Dendritic cell treated with granulocyte-macrophage colony-stimulating factor and Interleukin-4, amounts not matched to agents 40 ng/mL and 50 ng/mL, for 4 days (primary cell): Measurements from ENCODE around the gene MED12L.
A peak's percentile ranks its signal among the peaks of the same experiment; 100 is the strongest.

Experiments
- H3K27ac Mint-ChIP-seq: one replicate; pipeline ENCODE4 v1.8.0; 2022; ENCODE audit warnings: mild to moderate bottlenecking, mixed read lengths
- H3K27me3 Mint-ChIP-seq: one replicate; pipeline ENCODE4 v1.8.0; 2022; ENCODE audit warnings: mild to moderate bottlenecking, mixed read lengths
- H3K36me3 Mint-ChIP-seq: one replicate; pipeline ENCODE4 v1.8.0; 2022; ENCODE audit warnings: low read depth, mixed read lengths
- H3K4me1 Mint-ChIP-seq: one replicate; pipeline ENCODE4 v1.8.0; 2022; ENCODE audit warnings: low read depth, mixed read lengths
- H3K4me3 Mint-ChIP-seq: one replicate; pipeline ENCODE4 v1.8.0; 2022; ENCODE audit warnings: mild to moderate bottlenecking, moderate library complexity, mixed read lengths
- H3K9me3 Mint-ChIP-seq: one replicate; pipeline ENCODE4 v1.8.0; 2022; ENCODE audit warnings: mixed read lengths
- intact Hi-C: fragments of 100-400 bp; cut with micrococcal nuclease; formaldehyde crosslinking; loops from one replicate; pipeline ENCODE4 v1.15.0; 2022

The MED12L gene

DNA sequence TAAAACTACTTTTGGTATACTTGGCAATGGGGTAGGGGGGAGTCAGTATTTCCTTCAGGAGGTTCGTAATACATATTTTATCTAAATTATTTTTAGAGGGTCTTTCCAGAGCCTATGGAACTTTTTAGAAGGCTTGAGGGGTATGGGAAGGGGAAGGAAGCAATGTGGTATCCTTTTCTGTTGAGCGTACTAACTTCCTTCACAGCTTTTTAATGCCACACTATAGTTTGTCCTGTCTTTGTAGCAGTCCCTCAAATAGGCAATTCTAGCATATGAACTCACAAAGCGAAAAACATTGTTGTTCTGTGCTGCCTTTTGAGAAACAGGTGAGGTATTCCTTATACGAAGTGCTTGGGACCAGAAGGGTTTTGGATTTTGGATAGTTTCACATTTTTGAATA lies 266.2 kb downstream of the MED12L start:
- Mint-ChIP-seq H3K27ac (peak overlapping the region; percentile 83), H3K27me3 (no peaks in the 10 kb centered on the region), H3K9me3 (no peaks in the 10 kb centered on the region), H3K36me3 (no peaks in the 10 kb centered on the region), H3K4me1 (peaks cover 43% of the 10 kb centered on the region), H3K4me3 (peak overlapping the region; percentile 26)
- intact Hi-C loops = loop anchor here (2.0 kb wide), 1 partner anchor 23 kb away; the partner anchor contains the start of gene P2RY13

DNA sequence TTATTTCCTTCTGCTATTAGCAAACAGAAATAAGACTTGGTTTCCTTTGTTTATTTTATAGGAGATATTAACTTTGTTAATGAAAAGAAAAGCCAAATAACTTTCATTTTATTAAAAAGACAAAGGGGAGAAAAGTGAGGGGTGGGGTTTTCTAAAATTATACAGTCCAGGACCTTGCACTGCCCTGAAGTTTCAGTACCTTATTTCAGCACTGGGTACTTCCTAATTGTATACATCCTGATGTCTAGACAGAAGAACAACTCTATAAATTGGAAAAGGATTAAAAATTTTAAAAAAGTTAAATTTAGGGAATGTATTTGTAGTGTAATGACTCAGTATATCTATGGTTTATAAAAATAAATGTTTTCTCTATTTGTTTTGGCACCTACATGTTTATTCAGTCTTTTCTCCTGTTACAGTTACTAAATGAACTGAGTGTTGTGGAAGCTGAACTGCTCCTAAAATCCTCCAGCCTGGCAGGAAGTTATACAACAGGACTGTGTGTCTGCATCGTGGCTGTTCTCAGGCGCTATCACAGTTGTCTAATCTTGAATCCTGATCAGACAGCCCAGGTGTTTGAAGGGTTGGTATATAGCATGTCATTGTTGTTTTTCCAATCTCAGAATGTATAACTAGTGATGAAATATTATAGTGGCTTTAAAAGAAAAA lies 271.5 kb downstream of the MED12L start:
- Mint-ChIP-seq H3K27ac (peak overlapping the region; percentile 41), H3K27me3 (no peaks in the 10 kb centered on the region), H3K36me3 (no peaks in the 10 kb centered on the region), H3K4me1 (peaks cover 18% of the 10 kb centered on the region), H3K4me3 (no peak overlapping the region), H3K9me3 (no peaks in the 10 kb centered on the region)
- intact Hi-C loops = no loop called here

DNA sequence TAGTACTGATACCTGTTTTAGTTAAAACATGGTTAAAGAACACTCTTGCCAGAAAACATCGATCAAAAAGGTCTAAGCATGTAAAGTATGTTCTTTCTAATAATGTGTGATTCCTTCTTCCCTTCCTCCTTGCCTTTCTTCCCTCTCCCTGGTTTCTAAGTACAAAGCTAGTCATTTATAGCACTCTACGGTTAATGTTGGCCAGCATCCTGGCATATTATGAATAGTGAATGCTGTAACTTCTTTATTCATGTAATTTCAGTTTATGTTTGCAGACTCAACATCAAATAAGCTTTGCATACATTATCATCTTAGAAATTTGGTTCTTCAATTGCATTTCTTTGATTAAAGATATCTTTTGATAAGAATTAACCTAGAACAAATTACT lies 272.0 kb downstream of the MED12L start:
- intact Hi-C loops = no loop called here
- Mint-ChIP-seq H3K27ac (peak overlapping the region; percentile 41), H3K4me3 (no peak overlapping the region), H3K27me3 (no peaks in the 10 kb centered on the region), H3K36me3 (no peaks in the 10 kb centered on the region), H3K4me1 (peaks cover 18% of the 10 kb centered on the region), H3K9me3 (no peaks in the 10 kb centered on the region)

DNA sequence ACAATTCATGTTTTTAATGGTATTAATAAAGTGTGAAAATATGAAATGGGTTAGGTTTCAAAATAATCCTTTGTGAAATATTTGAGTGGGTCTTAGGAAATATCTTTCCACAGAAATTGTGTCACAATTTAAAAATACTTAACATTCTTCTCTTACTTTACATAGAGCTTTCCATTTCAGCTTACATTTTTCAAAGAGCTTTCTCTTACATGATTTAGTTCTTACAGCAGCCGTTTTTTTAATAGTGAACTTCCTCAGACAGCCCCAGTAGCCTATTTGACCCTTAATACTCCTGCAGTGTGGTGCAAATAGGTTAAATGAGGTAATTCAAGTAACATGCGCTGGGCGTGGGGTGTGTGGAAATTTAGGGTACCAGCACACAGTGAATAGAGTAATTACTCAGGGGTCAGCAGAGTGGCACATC lies 277.3 kb downstream of the MED12L start:
- Mint-ChIP-seq H3K36me3 (no peaks in the 10 kb centered on the region), H3K27ac (peak overlapping the region; percentile 5), H3K27me3 (no peaks in the 10 kb centered on the region), H3K4me3 (no peak overlapping the region), H3K4me1 (peaks cover 23% of the 10 kb centered on the region), H3K9me3 (no peaks in the 10 kb centered on the region)
- intact Hi-C loops = loop anchor here (5.0 kb wide), 1 partner anchor 35 kb away; the partner anchor contains the start of gene P2RY13

DNA sequence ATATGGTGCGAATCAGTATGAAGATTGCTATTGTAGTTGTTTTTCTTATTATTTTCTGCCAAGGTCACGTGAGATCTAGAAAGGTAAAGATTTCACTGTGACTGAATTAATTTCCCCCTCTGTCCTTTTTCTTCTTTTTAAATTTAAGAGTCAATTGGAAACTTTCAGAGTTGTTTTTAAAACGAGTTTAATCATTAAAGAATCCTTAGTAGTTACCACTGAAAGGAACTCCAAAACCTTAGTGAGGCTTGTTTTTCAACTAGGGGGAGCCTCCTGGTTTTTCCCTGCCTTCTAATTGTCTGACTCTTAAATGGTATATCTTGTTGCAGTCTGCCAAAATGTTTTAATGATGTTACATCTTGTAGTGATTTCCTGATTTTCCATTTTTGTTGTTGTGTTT lies 281.5 kb downstream of the MED12L start:
- no peak overlapping the region for H3K4me3 Mint-ChIP-seq
- intact Hi-C loops = no loop called here
- no peaks in the 10 kb centered on the region for H3K36me3 Mint-ChIP-seq
- no peaks in the 10 kb centered on the region for H3K9me3 Mint-ChIP-seq
- H3K27me3 Mint-ChIP-seq = no peaks in the 10 kb centered on the region
- peaks cover 18% of the 10 kb centered on the region for H3K4me1 Mint-ChIP-seq
- no peak overlapping the region for H3K27ac Mint-ChIP-seq

DNA sequence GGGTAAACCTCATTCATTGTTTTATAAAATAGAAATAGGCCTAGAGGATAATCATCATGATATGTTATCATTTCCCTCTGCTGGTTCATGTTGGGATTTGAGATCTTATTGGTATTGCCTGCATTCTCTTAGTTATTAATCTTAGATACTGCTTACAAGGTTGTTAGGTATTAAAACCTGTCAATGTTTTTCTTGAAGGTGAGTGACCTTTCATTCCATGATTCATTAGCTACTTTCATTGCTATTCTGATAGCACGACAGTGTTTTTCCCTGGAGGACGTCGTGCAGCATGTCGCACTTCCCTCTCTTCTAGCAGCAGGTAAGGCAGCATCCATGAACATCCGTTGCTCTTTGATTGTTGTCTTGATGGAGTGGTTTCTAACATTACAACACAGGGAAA lies 282.0 kb downstream of the MED12L start:
- intact Hi-C loops = no loop called here
- H3K4me1 Mint-ChIP-seq = peaks cover 14% of the 10 kb centered on the region
- H3K9me3 Mint-ChIP-seq = no peaks in the 10 kb centered on the region
- H3K4me3 Mint-ChIP-seq = no peak overlapping the region
- no peaks in the 10 kb centered on the region for H3K27me3 Mint-ChIP-seq
- no peak overlapping the region for H3K27ac Mint-ChIP-seq
- no peaks in the 10 kb centered on the region for H3K36me3 Mint-ChIP-seq

DNA sequence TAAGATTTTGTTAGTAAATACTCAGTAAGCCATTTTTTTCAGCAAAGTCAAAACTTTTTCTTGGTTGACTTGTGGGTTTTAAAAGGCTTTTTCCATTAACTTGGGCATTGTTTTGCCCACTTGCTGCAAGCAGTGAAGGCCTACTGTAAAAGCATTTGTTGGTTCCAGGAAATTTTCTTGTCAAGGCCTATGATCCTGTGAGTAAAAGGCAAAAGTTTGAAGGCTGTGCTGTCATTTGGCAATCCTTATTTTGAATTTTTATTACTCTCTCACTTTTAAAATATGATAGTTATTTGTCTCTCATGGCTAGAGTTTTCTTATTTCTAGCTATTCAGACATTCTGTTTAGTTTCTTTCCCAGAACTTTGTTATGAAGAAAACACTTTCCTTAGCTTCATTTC lies 286.1 kb downstream of the MED12L start:
- Mint-ChIP-seq H3K4me1 (no peaks in the 10 kb centered on the region), H3K36me3 (no peaks in the 10 kb centered on the region), H3K27me3 (no peaks in the 10 kb centered on the region), H3K27ac (no peak overlapping the region), H3K9me3 (no peaks in the 10 kb centered on the region), H3K4me3 (no peak overlapping the region)
- intact Hi-C loops = no loop called here

DNA sequence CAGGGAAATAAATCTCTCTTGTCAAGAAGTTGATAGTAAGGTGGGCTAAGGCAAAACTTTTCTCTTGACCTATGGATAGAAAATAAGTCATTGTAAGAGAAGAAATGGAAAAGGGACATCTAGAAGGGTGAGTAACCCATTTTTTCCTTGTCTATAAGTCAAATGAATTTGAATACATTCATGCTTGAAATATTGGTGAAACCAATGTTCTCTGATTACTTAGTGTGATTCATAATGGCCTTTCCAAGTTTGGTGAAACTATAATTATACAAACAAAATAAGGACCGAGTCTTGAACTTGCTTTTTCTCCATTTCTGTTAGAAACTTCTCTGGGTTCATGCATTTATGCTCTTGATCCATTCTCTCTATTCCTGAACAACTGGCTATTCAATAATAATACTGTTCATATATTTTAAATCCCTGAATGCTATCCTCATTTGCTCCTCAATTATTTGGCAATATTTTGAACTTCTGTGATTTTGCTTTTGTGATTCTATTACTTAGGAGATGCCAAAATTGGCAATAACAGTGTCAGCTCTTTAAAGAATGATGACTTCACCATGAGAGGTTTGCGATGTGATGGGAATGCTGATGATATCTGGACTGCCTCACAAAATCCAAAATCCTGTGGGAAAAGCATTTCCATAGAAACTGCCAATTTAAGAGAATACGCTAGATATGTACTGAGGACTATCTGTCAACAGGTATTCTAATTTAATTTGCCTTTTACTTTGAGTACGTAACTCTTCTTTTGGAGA lies 286.8 kb downstream of the MED12L start:
- intact Hi-C loops = no loop called here
- Mint-ChIP-seq H3K27me3 (no peaks in the 10 kb centered on the region), H3K9me3 (no peaks in the 10 kb centered on the region), H3K4me3 (no peak overlapping the region), H3K4me1 (no peaks in the 10 kb centered on the region), H3K36me3 (no peaks in the 10 kb centered on the region), H3K27ac (no peak overlapping the region)

DNA sequence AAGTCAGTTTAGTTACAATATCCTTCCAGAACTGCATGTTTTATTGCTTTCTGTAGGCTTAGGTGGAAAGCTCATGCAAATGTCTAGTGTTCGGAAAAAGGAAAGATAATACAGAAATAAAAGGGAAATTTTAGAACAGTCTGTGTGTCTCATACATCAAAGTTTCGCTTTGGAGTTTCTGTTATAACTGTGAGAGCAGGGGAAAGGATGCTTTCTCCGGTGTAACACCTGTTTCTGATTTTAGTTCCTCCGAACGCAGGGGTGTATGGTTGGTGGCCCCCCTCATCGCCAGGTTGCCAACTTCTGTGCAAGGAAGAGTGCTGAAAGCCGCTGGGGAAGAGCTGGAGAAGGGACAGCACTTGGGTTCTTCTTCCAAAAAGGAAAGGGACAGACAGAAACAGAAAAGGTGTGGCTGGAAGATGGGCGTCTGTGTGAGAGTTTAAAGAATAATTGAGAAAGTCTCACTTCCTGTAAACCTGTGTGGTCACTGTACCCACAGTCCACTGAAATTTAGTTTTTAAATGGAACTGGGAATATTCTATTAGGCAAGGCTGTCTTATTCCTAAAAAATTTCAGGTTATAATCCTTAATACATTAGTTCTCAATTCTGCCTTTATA lies 292.4 kb downstream of the MED12L start:
- Mint-ChIP-seq H3K4me3 (no peak overlapping the region), H3K36me3 (peaks cover 6% of the 10 kb centered on the region), H3K27me3 (no peaks in the 10 kb centered on the region), H3K27ac (no peak overlapping the region), H3K9me3 (no peaks in the 10 kb centered on the region), H3K4me1 (peaks cover 21% of the 10 kb centered on the region)
- intact Hi-C loops = no loop called here

DNA sequence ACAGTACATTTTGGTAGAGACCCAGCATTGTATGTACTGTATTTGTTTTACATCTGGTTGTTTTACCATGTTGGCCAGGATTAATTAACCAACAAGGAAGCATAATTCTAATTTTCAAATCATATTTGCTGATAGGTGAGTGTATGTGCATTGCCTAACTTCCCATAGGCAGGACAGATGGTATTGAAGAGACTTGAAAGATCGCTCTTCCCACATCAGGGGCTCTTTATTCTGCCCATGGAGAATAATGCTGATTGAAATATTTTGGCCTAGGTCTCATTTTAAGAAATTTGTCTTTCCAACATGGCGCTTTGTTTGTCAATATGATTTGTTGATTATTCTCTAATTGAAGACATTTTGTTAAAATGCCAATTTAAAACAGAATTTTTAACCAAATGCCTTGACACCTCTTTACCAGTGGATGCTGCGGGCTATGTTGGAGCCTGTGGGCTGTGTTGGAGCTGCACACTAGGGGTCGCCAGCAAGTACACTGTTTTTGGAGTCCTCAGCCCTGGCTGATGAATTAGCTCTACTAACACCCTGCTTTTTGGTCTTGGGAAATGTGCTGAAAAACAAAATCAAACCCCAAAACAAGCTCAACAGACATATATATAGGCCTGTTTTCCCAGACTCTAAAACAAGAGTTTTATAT lies 293.7 kb downstream of the MED12L start:
- no peaks in the 10 kb centered on the region for H3K9me3 Mint-ChIP-seq
- no peak overlapping the region for H3K4me3 Mint-ChIP-seq
- peaks cover 6% of the 10 kb centered on the region for H3K36me3 Mint-ChIP-seq
- no peak overlapping the region for H3K27ac Mint-ChIP-seq
- peaks cover 28% of the 10 kb centered on the region for H3K4me1 Mint-ChIP-seq
- intact Hi-C loops = no loop called here
- no peaks in the 10 kb centered on the region for H3K27me3 Mint-ChIP-seq

DNA sequence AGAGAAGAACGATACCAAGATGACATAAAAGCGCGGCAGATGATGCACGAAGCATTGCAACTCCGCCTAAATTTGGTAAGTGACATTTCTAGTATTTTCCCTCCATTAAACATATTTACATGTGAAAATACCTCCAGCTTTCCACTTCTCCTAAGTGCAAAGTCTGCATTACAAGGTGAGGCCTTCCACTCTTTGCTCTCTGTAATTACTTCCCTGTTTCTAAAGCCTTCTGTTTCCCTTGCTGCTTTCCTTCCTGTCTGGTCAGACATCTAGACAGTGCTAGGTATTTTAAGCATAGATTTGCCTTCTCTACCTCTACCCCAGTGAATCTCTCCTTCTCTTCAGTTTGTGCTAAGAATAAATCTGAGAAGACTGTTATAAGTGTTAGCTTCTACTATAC lies 297.2 kb downstream of the MED12L start:
- Mint-ChIP-seq H3K4me1 (peaks cover 52% of the 10 kb centered on the region), H3K36me3 (peaks cover 5% of the 10 kb centered on the region), H3K27me3 (no peaks in the 10 kb centered on the region), H3K4me3 (no peak overlapping the region), H3K9me3 (no peaks in the 10 kb centered on the region), H3K27ac (peak overlapping the region; percentile 21)
- intact Hi-C loops = loop anchor here (5.0 kb wide), 1 partner anchor 35 kb away; no protein-coding TSS in a partner anchor

DNA sequence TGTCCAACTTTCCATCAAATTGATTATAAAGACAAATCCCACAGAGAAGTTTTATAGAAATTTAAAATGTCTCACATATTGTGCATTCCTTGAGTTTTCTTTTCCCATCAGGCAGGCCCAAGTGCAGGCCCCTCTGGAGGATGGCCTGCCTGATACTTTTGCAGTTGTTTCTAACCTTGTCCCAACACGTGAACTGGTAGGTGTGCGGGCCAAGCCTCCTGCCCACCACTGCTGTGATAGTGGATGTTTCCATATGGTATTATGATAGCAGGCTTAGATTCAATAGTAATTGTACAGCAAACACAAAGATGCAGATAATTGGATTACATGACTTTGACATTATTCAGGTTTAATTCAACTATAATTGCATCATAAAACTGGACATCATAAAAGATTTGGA lies 297.6 kb downstream of the MED12L start:
- Mint-ChIP-seq H3K36me3 (peaks cover under 1% of the 10 kb centered on the region), H3K9me3 (no peaks in the 10 kb centered on the region), H3K27me3 (no peaks in the 10 kb centered on the region), H3K27ac (peak overlapping the region; percentile 21), H3K4me3 (peak overlapping the region; percentile 37), H3K4me1 (peaks cover 52% of the 10 kb centered on the region)
- intact Hi-C loops = loop anchor here (5.0 kb wide), 1 partner anchor 36 kb away; no protein-coding TSS in a partner anchor

DNA sequence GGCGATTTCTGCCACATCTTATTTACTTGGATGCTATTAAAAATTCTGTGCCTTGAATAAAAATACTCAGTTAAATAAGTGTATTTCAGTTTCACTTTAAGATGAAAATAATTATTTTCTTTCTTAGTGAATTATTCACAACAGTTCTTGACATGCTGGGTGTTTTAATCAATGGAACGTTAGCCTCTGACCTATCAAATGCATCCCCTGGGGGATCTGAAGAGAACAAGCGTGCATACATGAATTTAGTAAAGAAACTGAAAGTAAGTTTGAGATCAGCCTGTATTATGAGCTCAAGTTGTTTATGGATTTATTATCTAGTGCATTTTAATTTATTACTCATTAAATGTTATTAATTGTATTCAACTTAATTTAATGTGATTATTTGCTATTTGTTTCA lies 298.5 kb downstream of the MED12L start:
- Mint-ChIP-seq H3K9me3 (no peaks in the 10 kb centered on the region), H3K27me3 (no peaks in the 10 kb centered on the region), H3K27ac (no peak overlapping the region), H3K4me3 (peak overlapping the region; percentile 37), H3K4me1 (peaks cover 54% of the 10 kb centered on the region), H3K36me3 (no peaks in the 10 kb centered on the region)
- intact Hi-C loops = loop anchor here (5.0 kb wide), 1 partner anchor 37 kb away; no protein-coding TSS in a partner anchor

DNA sequence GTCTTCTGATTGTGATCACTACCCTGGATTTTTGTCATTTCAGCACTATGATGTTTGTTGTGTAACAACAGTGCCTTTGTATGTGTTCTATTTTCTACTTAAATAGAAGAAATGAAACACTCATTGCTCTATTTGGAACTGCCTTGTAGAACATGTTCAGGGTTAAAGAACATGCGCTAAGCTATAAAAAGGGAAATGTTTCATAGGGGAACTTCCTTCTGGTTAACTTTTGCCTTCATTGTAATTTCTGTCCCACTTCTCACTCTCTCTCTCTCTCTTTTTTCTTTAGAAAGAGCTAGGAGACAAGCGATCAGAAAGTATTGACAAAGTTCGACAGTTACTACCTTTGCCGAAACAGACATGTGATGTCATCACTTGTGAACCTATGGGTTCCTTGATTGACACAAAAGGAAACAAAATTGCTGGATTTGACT lies 299.3 kb downstream of the MED12L start, which contains the start of gene P2RY12:
TSS of gene P2RY12 (minus strand) at position 13 of the 434 bp plus-strand sequence. CDS start 45,908 bp downstream, outside the sequence.
- H3K9me3 Mint-ChIP-seq = no peaks in the 10 kb centered on the region
- peak within 1 kb of the TSS; percentile 65 for H3K4me3 Mint-ChIP-seq
- H3K27me3 Mint-ChIP-seq = no peaks in the 10 kb centered on the region
- no peaks in the 10 kb centered on the region for H3K36me3 Mint-ChIP-seq
- H3K4me1 Mint-ChIP-seq = peaks cover 60% of the 10 kb centered on the region
- H3K27ac Mint-ChIP-seq = peak within 1 kb of the TSS; percentile 65
- intact Hi-C loops = loop anchor here (5.0 kb wide), 1 partner anchor 37 kb away; no protein-coding TSS in a partner anchor
